K562 (cell line): Measurements from ENCODE around the gene FTO. TPM values are rescaled to one million over a fixed set of nuclear protein-coding genes. Genes with fewer than 3 reads are reported as not detected.

ENCODE experiments used
- RAD21 ChIP-seq, 2 experiments: fragments of 250-450 bp in 1 of 2; fragments of 450-650 bp in 1 of 2; sonication (Bioruptor Pico) in 1 of 2; formaldehyde crosslinking in 1 of 2; IDR thresholded peaks in 1 of 2; conservative IDR thresholded peaks in 1 of 2; 2 replicates each; pipeline versions ENCODE4 v1.4.0 to v1.8.0; 2020 to 2022; ENCODE audit warnings: mild to moderate bottlenecking in 2 of 2, moderate library complexity in 1 of 2
- ZFP36 ChIP-seq: fragments of 150-350 bp; IDR thresholded peaks from 2 replicates; pipeline ENCODE4 v1.6.1; 2018; ENCODE audit warnings: low read length, low read depth; ENCODE audit not compliant: partially characterized antibody
- ZNF407 ChIP-seq: fragments of 450-650 bp; IDR thresholded peaks from 2 replicates; pipeline ENCODE4 v1.6.1; 2016; ENCODE audit warnings: low read depth
- polyA plus RNA-seq, 8 experiments: library from polyadenylated mRNA; depleted of rRNA in 4 of 8; stranded (reverse) in 5 of 8; unstranded in 3 of 8; fragments of >200 nt; fragmentation: Nextera tagmentation in 2 of 8; fragmentation: Illumina TruSeq in 1 of 8; extraction: Ambion mirVana in 2 of 8; extraction: Trizol in 1 of 8; gene quantifications; 2 replicates each; pipeline versions ENCODE4 v1.2.1 to v1.2.3, GENCODE V29; 2011 to 2014; ENCODE audit warnings: inconsistent platforms in 1 of 8, missing spikeins in 1 of 8
- total RNA-seq, 7 experiments: library from RNA; depleted of rRNA in 6 of 7; stranded (reverse); fragments of >200 nt in 6 of 7; fragmentation: Illumina TruSeq in 2 of 7; extraction: Trizol in 2 of 7; gene quantifications; 2 replicates each; pipeline versions ENCODE4 v1.2.1 to v1.2.3, GENCODE V29; 2011 to 2021; ENCODE audit warnings: low replicate concordance in 1 of 7

FTO gene
- total and polyA plus RNA-seq, 9 of the 15 experiments (the other 6 are each of a cell fraction or from before 2014, with no cell fraction given), result 11.3 to 27.7 (median 25.5) TPM

- TF ChIP-seq ZNF407 (peak; percentile 63; the same call in 1 of the 2 replicates), ZFP36 (peak; percentile 94), RAD21 (CRISPR knock-in tag; conservative IDR thresholded peaks at IDR 0.05 in 1 of 2, IDR thresholded peaks at IDR 0.05 in 1 of 2) (peak in 1 of 2 experiments; percentile 52; a peak in 2 of 4 replicates)
- TF ChIP-seq, all 486 proteins: peak for 8
Measured at GRCh38 chr16:53743149-53743566, 39.2 kb downstream of the FTO start (continued).
